Measurements from ENCODE around the gene SDK1. TPM values are rescaled to one million over a fixed set of nuclear protein-coding genes. Genes with fewer than 3 reads are reported as not detected.
A peak's percentile ranks its signal among the peaks of the same experiment; 100 is the strongest.

Gene SDK1
- total RNA-seq, 4 donors from 2014 or later, result 3.7 to 80.9 (median 13.1) TPM

DNA sequence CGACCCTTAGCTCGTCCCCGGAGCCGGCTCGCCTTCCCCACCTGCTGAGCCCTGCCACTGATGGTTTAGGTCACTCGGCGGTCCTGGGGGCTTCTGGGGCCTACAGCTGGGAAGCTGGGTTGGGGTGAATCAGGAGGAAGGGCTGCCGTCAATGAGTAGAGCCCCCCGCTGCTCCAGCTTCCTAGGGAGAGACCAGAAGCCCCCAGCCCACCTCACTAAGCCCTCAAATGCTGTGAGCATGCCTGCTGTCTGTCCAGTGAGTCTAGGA lies 885.4 kb downstream of the SDK1 start:
- DNase-seq, result no peak
- TF ChIP-seq POLR2A (IDR thresholded peaks at IDR 0.05), result no peak
- TF ChIP-seq, protein P1, sequence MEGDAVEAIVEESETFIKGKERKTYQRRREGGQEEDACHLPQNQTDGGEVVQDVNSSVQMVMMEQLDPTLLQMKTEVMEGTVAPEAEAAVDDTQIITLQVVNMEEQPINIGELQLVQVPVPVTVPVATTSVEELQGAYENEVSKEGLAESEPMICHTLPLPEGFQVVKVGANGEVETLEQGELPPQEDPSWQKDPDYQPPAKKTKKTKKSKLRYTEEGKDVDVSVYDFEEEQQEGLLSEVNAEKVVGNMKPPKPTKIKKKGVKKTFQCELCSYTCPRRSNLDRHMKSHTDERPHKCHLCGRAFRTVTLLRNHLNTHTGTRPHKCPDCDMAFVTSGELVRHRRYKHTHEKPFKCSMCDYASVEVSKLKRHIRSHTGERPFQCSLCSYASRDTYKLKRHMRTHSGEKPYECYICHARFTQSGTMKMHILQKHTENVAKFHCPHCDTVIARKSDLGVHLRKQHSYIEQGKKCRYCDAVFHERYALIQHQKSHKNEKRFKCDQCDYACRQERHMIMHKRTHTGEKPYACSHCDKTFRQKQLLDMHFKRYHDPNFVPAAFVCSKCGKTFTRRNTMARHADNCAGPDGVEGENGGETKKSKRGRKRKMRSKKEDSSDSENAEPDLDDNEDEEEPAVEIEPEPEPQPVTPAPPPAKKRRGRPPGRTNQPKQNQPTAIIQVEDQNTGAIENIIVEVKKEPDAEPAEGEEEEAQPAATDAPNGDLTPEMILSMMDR (IDR thresholded peaks at IDR 0.05), result no peak
- Histone ChIP-seq H3K4me1 (peaks cover 0 to 15% (median 0%) of the 10 kb centered on the region in 4 donors), H3K27me3 (no peaks in the 10 kb centered on the region), H3K27ac (no peak overlapping the region), H3K36me3 (no peaks in the 10 kb centered on the region), H3K9me3 (no peaks in the 10 kb centered on the region), H3K4me3 (no peak overlapping the region)

DNA sequence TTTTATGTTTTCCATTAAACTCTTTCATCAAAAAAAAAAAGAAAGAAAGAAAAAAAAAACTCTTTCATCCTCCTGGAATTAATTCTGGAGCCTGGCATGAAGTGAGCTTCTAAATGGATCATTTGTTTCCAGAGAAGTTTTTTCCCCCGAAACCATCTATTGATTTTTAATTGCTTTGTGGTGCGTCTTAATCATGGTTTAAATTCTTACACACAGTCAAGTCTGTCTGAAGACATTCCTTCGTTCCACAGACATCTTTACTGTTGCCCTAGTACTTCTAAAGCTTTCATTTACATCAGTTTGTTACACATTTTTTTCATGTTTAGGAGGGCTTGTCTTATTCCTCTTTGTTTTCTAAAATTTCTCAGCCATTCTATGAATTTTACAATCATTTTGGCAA lies 887.6 kb downstream of the SDK1 start:
- no peak for TF ChIP-seq POLR2A (IDR thresholded peaks at IDR 0.05)
- TF ChIP-seq, protein P1 (IDR thresholded peaks at IDR 0.05), result no peak
- no peak overlapping the region for H3K27ac ChIP-seq
- DNase-seq, result no peak
- H3K4me3 ChIP-seq, result no peak overlapping the region
- no peaks in the 10 kb centered on the region for H3K36me3 ChIP-seq
- peaks cover 0 to 15% (median 0%) of the 10 kb centered on the region in 4 donors for H3K4me1 ChIP-seq
- no peaks in the 10 kb centered on the region for H3K9me3 ChIP-seq
- H3K27me3 ChIP-seq, result no peaks in the 10 kb centered on the region

DNA sequence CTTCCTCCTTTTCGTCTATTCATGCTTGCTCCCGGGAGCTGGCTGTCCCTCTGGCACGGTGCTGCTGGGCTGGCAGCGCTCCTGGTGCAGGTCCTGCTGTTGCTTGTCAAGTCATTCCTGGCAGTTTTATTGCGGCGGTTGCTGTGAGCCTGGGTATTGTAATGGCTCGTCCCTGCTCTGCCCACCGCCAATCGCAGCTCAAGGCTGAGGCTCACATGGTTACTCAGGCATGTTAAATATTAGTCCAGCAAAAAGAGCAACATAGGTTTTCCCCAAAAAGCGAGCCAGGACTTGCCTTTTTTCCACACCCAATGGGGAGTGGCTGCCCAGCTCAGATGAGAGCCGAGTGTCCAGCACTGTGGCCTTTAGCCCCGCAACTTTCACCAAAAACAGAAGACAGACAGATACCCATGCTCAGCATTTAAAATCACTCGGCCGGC lies 888.1 kb downstream of the SDK1 start:
- H3K9me3 ChIP-seq, result no peaks in the 10 kb centered on the region
- DNase-seq, result peak; percentile 22 to 74 (median 68)
- no peaks in the 10 kb centered on the region for H3K27me3 ChIP-seq
- peaks cover 0 to 15% (median 0%) of the 10 kb centered on the region in 4 donors for H3K4me1 ChIP-seq
- no peaks in the 10 kb centered on the region for H3K36me3 ChIP-seq
- TF ChIP-seq, protein P1 (IDR thresholded peaks at IDR 0.05), result no peak
- TF ChIP-seq POLR2A (IDR thresholded peaks at IDR 0.05), result no peak
- H3K4me3 ChIP-seq, result no peak overlapping the region
- no peak overlapping the region for H3K27ac ChIP-seq

DNA sequence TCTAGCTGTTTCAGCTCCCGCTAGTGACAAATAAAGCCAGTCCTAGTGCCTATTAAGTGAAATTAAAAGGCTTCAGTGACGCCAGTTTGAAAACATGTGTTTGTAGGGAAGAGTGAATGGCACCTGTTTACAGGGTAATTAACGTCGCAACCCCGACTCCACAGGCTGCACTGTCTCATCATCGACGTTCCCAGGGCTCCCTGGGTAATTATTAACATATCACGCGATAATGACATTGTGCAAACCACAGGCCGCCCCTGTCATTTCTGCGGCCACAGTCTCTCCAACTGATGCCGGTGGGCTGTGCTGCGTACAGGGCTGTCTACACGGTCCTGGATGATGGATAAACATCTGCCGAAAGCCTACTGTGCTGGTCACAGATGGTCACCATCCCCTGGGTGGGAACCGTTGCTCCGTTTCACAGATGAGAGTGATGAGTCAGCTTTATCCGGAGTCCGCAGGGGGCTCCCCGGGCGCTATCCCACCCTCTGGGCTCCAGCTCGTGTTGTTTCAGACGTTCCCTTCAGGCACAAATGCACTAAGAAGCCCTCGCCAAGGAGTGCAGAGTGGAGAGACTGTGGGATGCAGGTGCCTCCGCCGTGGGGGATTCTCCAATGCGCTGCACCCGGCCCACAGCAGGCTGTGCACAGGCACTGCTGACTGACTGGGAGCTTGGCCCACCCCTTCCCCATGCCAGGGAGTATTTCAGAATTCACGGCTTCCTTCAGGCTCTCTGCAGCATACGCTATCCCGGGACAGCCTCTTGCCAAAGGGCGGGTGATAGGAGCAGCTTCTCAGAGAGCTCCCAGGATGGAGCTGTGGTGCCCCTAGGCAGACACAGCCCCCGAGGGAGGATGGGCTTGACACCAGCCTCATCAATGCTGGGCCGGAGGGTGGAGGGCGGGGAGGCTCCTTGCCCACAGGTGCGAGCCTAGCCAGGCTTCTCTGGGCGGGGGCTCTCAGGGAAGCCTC lies 889.2 kb downstream of the SDK1 start:
- no peaks in the 10 kb centered on the region for H3K27me3 ChIP-seq
- no peaks in the 10 kb centered on the region for H3K9me3 ChIP-seq
- H3K36me3 ChIP-seq, result no peaks in the 10 kb centered on the region
- H3K4me1 ChIP-seq, result peaks cover 0 to 15% (median 0%) of the 10 kb centered on the region in 4 donors
- no peak overlapping the region for H3K4me3 ChIP-seq
- TF ChIP-seq POLR2A (IDR thresholded peaks at IDR 0.05), result no peak
- TF ChIP-seq, protein P1 (IDR thresholded peaks at IDR 0.05), result no peak
- no peak for DNase-seq
- no peak overlapping the region for H3K27ac ChIP-seq

DNA sequence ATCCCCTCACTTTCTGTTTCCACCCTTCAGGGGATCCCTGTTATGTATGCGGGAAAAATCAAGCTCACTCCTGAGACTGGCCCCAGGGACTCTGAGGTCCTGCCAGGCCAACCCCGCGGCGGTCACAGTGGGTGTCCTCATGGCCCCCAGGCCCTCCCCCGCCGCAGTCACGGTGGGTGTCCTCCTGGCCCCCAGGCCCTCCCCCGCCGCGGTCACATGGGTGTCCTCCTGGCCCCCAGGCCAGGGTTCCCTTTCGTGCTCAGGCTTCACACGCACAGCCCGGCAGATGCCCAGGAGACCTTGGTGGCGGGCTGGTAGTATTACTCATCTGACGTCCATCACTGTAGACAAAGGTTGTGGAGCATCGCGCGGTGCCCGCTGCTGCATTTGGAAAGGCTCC lies 890.0 kb downstream of the SDK1 start:
- peaks cover 0 to 15% (median 0%) of the 10 kb centered on the region in 4 donors for H3K4me1 ChIP-seq
- H3K36me3 ChIP-seq, result no peaks in the 10 kb centered on the region
- no peak for TF ChIP-seq POLR2A (IDR thresholded peaks at IDR 0.05)
- TF ChIP-seq, protein P1 (IDR thresholded peaks at IDR 0.05), result no peak
- H3K4me3 ChIP-seq, result no peak overlapping the region
- H3K9me3 ChIP-seq, result no peaks in the 10 kb centered on the region
- no peak for DNase-seq
- no peak overlapping the region for H3K27ac ChIP-seq
- no peaks in the 10 kb centered on the region for H3K27me3 ChIP-seq
